Testis (tissue), 2 donors: ENCODE data around the gene TMED1.

Experiments used
- CTCF ChIP-seq, 3 experiments: fragments of 450-650 bp in 2 of 3; fragments of 200-600 bp in 1 of 3; sonication (generic) in 1 of 3; IDR thresholded peaks; one replicate each; pipeline ENCODE4 v1.5.1; 2016 to 2019; ENCODE audit warnings: antibody characterized with exemption in 3 of 3, mild to moderate bottlenecking in 2 of 3, moderate library complexity in 1 of 3
- POLR2A ChIP-seq: fragments of 450-650 bp; IDR thresholded peaks from one replicate; pipeline ENCODE4 v1.6.1; 2017; ENCODE audit warnings: antibody characterized with exemption, mild to moderate bottlenecking, moderate library complexity

DNA sequence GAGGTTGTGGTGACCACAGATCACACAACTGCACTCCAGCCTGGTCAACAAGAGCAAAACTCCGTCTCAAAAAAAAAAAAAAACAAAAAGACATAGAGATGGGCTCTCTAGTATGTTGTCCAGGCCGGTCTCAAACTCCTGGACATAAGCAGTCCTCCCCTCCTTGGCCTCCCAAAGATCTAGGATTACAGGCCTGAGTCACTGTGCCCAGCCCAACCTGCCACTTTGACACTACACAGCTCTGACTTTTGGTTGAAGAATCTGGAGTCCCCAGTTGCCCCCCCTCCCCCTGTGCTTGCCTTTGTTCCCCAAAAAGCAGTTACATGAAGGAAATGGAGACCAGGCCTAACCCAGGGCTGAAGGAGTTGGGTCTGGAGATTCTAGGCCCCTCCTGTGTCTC is 48.3 kb upstream of the TMED1 start:
- TF ChIP-seq CTCF (IDR thresholded peaks at IDR 0.05) (no peak), POLR2A (no peak)
